ENCODE results near the gene NHEJ1.

GRCh38 chr2:219057709-219058540 is 102.7 kb downstream of the NHEJ1 start:
- peak; percentile 78 for TF ChIP-seq CTCF (IDR thresholded peaks at IDR 0.05)
- no peak for TF ChIP-seq SIN3A (IDR thresholded peaks at IDR 0.05; ENCODE audit: borderline replicate concordance, low read depth, low read length)
- no peak for TF ChIP-seq EZH2phosphoT487 (IDR thresholded peaks at IDR 0.05; ENCODE audit: borderline replicate concordance, low read depth)
- no peak for TF ChIP-seq GABPA (IDR thresholded peaks at IDR 0.05; ENCODE audit: low read depth)
- no peak for TF ChIP-seq POLR2AphosphoS5 (IDR thresholded peaks at IDR 0.05; ENCODE audit: low read depth, low read length)
- no peak for TF ChIP-seq MEF2A (IDR thresholded peaks at IDR 0.05; ENCODE audit: borderline replicate concordance, low read depth)
- no peak for TF ChIP-seq PBX3 (IDR thresholded peaks at IDR 0.05)
- TF ChIP-seq SMC3 (IDR thresholded peaks at IDR 0.05; ENCODE audit: low read depth, low read length) = peak; percentile 81
- TF ChIP-seq RAD21 (IDR thresholded peaks at IDR 0.05; ENCODE audit: low read length) = peak; percentile 77
- TF ChIP-seq TEAD4 (IDR thresholded peaks at IDR 0.05; ENCODE audit: borderline replicate concordance, insufficient read depth) = no peak
- TF ChIP-seq TAF1 (IDR thresholded peaks at IDR 0.05; ENCODE audit: borderline replicate concordance, low read depth, low read length) = no peak
- no peak for TF ChIP-seq ZBTB33 (IDR thresholded peaks at IDR 0.05; ENCODE audit: borderline replicate concordance, low read depth)
